Ascending aorta (tissue), 2 donors: Measurements from ENCODE around the gene ISYNA1. TPM values are rescaled to one million over a fixed set of nuclear protein-coding genes. Genes with fewer than 3 reads are reported as not detected.
A peak's percentile ranks its signal among the peaks of the same experiment; 100 is the strongest.

Experiments
- DNase-seq, 2 donors: peaks; one replicate each; pipeline ENCODE4 v3.0.0-alpha.2; 2019; ENCODE audit warnings: low spot score in 2 of 2
- H3K27ac ChIP-seq, 2 donors: fragments of 200-600 bp; sonication (generic); one replicate each; pipeline ENCODE4 v1.5.1; 2016 to 2017; ENCODE audit warnings: mild to moderate bottlenecking in 1 of 2
- H3K27me3 ChIP-seq: fragments of 200-600 bp; sonication (generic); one replicate; pipeline ENCODE4 v1.5.1; 2017
- H3K36me3 ChIP-seq, 2 donors: fragments of 200-600 bp; sonication (generic); one replicate each; pipeline ENCODE4 v1.5.1; 2016
- H3K4me1 ChIP-seq, 2 donors: fragments of 200-600 bp; sonication (generic); one replicate each; pipeline ENCODE4 v1.5.1; 2016 to 2017; ENCODE audit warnings: mild to moderate bottlenecking in 1 of 2
- H3K4me3 ChIP-seq, 2 donors: fragments of 200-600 bp; sonication (generic); one replicate each; pipeline ENCODE4 v1.5.1; 2016 to 2017; ENCODE audit warnings: mild to moderate bottlenecking in 1 of 2
- H3K9me3 ChIP-seq, 2 donors: fragments of 200-600 bp; sonication (generic); one replicate each; pipeline ENCODE4 v1.5.1; 2016
- intact Hi-C: fragments of 100-400 bp; cut with DNase I; formaldehyde crosslinking; loops from one replicate; pipeline ENCODE4 v1.15.1; 2023
- total RNA-seq: library from RNA; depleted of rRNA; stranded (reverse); fragments of >200 nt; gene quantifications from one replicate; pipeline ENCODE4 v1.1.0, GENCODE V29; 2016
- TF ChIP-seq, protein P1 (sequence below), 3 experiments: fragments of 200-600 bp in 2 of 3; fragments of 450-650 bp in 1 of 3; sonication (generic) in 2 of 3; IDR thresholded peaks; one replicate each; pipeline ENCODE4 v1.5.1; 2016 to 2019; ENCODE audit warnings: antibody characterized with exemption in 3 of 3, mild to moderate bottlenecking in 1 of 3, moderate library complexity in 1 of 3

The ISYNA1 gene
- total RNA-seq, 1 donor from 2014 or later: 93.1 TPM

DNA sequence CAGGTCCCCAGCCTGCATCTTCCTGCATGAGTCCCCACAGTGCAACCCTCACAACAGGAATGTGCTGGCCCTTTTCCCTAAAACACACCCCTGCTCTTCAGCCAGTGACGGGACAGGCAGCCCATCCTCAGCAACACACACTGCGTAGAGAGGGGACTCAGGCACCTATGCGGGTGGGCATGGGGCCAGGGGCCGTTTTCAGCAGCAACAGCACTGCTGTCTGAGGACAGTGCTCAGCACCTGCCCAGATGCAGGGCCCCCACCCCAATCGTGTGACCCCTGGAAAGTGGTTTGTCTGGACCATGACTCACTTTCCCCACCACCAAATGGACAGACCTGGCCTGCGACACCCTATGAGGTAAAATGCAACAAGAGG is 28.0 kb upstream of the ISYNA1 start:
- Histone ChIP-seq H3K27ac (peak overlapping the region; percentile 89 to 94), H3K4me3 (no peak overlapping the region), H3K36me3 (peaks cover 12 to 28% of the 10 kb centered on the region in 2 donors), H3K27me3 (no peaks in the 10 kb centered on the region), H3K9me3 (no peaks in the 10 kb centered on the region), H3K4me1 (peaks cover 21 to 63% of the 10 kb centered on the region in 2 donors)
- intact Hi-C loops: no loop called here
- no peak for DNase-seq
- TF ChIP-seq, protein P1, sequence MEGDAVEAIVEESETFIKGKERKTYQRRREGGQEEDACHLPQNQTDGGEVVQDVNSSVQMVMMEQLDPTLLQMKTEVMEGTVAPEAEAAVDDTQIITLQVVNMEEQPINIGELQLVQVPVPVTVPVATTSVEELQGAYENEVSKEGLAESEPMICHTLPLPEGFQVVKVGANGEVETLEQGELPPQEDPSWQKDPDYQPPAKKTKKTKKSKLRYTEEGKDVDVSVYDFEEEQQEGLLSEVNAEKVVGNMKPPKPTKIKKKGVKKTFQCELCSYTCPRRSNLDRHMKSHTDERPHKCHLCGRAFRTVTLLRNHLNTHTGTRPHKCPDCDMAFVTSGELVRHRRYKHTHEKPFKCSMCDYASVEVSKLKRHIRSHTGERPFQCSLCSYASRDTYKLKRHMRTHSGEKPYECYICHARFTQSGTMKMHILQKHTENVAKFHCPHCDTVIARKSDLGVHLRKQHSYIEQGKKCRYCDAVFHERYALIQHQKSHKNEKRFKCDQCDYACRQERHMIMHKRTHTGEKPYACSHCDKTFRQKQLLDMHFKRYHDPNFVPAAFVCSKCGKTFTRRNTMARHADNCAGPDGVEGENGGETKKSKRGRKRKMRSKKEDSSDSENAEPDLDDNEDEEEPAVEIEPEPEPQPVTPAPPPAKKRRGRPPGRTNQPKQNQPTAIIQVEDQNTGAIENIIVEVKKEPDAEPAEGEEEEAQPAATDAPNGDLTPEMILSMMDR (IDR thresholded peaks at IDR 0.05): no peak

DNA sequence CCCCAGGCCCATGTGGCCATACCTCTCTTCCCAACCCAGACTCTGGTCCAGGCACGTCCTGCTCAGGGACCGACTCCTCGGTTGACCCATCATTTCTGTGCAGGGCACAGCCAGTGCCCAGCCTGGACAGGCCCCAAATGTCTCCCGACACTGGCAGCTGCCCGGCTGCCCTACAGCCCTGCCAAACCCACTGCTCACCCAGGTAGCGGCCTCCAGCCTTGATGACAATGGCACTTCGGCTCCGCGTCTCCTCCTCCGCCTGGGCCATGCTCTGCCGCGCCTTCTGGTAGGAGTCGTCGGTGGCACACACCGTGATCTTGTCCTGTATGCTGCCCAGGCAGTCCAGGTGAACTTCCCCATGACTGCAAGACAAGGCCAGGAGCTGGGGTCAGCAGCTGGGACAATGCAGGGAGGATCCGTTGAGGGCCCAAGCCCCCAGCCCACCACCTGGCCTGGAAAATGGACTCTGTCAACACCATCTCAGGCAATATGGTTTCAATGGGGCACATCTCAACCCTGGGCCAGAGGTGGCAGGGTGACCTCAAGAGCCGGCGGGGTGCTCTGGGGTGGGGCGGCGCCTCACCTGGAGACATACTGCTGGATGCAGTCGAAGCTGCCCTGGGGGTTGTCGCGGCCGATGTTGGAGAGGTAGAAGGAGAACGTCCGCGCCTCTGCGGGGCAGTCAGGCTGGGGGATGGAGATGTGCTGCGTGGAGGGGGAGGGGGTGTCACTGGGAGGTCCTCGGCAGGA is 27.5 kb upstream of the ISYNA1 start:
- intact Hi-C loops: no loop called here
- no peak for DNase-seq
- TF ChIP-seq, protein P1 (IDR thresholded peaks at IDR 0.05): no peak
- Histone ChIP-seq H3K27me3 (no peaks in the 10 kb centered on the region), H3K4me1 (peaks cover 25 to 69% of the 10 kb centered on the region in 2 donors), H3K9me3 (no peaks in the 10 kb centered on the region), H3K4me3 (no peak overlapping the region), H3K27ac (peak overlapping the region; percentile 89 to 94), H3K36me3 (peaks cover 13 to 28% of the 10 kb centered on the region in 2 donors)

DNA sequence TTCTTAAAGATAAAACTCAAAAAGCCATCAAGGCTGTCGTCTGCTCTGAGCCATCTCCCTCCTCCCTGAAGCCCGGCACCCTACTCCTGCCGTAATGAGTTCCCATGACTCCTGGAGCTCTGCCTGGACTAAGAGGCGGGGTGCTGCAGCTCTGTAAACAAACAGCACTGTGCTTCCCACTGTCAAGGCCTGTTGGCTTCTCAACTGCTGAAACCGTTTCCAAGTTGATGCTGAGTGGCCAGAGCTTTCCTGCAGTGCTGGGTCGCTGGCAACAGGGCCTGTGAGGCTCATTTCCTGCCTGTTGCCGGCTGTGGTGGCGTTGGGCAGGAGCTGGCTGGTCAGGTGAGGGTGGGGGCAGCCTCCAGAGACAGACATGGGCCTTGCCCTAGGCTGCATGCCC is 26.7 kb upstream of the ISYNA1 start:
- no peak overlapping the region for H3K4me3 ChIP-seq
- peak overlapping the region; percentile 89 to 94 for H3K27ac ChIP-seq
- peak; percentile 71 to 93 for DNase-seq
- TF ChIP-seq, protein P1 (IDR thresholded peaks at IDR 0.05): no peak
- H3K4me1 ChIP-seq: peaks cover 23 to 67% of the 10 kb centered on the region in 2 donors
- H3K9me3 ChIP-seq: no peaks in the 10 kb centered on the region
- no peaks in the 10 kb centered on the region for H3K27me3 ChIP-seq
- intact Hi-C loops: loop anchor here (5.0 kb wide), 1 partner anchor 38 kb away; no protein-coding TSS in a partner anchor
- H3K36me3 ChIP-seq: peaks cover 13 to 30% of the 10 kb centered on the region in 2 donors

DNA sequence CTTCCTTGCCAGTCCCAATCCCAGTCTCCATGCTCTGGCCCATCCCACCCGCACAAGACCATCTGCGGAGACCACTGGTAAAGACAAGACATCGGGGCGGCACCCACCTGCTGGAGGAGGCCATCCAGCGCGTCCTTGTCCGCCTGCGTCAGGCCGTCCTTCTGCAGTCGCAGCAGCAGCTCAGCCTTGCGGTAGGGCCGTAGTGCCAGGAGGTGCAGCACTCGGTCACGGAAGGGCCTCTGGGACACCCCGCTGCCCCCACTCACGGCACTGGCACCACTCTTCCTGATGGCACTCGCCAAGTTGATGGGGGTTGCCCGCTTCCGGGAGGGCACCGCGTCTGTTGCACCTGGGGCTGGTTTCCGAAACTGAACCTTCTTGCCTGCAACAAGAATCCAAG is 23.5 kb upstream of the ISYNA1 start:
- peaks cover 21 to 63% of the 10 kb centered on the region in 2 donors for H3K4me1 ChIP-seq
- DNase-seq: no peak
- intact Hi-C loops: loop anchor here (2.0 to 5.0 kb wide), 2 partner anchors 41 to 97 kb away; no protein-coding TSS in a partner anchor

DNA sequence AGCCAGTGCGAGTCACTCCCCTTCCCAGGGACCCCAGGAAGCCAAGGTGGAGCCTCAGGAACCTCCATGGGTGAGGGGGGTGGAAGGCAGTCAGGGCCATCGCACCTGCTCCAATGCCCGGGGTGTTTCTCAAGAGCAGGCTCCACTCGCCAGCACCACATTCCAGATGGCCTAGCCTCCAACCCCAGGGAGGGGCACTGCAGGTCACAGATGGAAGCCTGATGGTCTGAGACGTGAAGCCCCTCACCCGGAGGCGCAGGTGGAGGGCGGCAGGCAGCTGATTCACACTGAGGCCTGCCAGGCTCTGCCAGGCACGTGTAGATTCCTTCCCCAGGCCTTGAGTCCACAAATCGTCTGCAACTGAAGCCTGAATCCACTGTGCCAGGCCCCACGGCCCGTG is 23.0 kb upstream of the ISYNA1 start:
- intact Hi-C loops: loop anchor here (1.0 to 5.0 kb wide), 3 partner anchors 41 to 98 kb away; partner anchors contain the start of gene ELL
- Histone ChIP-seq H3K27me3 (no peaks in the 10 kb centered on the region), H3K4me1 (peaks cover 21 to 59% of the 10 kb centered on the region in 2 donors), H3K27ac (peak overlapping the region; percentile 81 to 92), H3K4me3 (no peak overlapping the region), H3K9me3 (no peaks in the 10 kb centered on the region), H3K36me3 (peaks cover 17 to 57% of the 10 kb centered on the region in 2 donors)
- TF ChIP-seq, protein P1 (IDR thresholded peaks at IDR 0.05): no peak
- no peak for DNase-seq

More for the DNA sequence above, 23.5 kb upstream of the ISYNA1 start:
- H3K27me3 ChIP-seq: no peaks in the 10 kb centered on the region
- H3K27ac ChIP-seq: peak overlapping the region; percentile 81 to 92
- peaks cover 17 to 51% of the 10 kb centered on the region in 2 donors for H3K36me3 ChIP-seq
- no peaks in the 10 kb centered on the region for H3K9me3 ChIP-seq
- TF ChIP-seq, protein P1 (IDR thresholded peaks at IDR 0.05): no peak
- no peak overlapping the region for H3K4me3 ChIP-seq
